Vagina (tissue), 2 donors: Measurements from ENCODE around the gene REN.

ENCODE experiments used
- CTCF ChIP-seq, 3 experiments: fragments of 450-650 bp in 2 of 3; fragments of 200-600 bp in 1 of 3; sonication (generic) in 1 of 3; IDR thresholded peaks; one replicate each; pipeline ENCODE4 v1.5.1; 2017 to 2019; ENCODE audit warnings: antibody characterized with exemption in 3 of 3, mild to moderate bottlenecking in 2 of 3, moderate library complexity in 2 of 3
- POLR2AphosphoS5 ChIP-seq, 2 donors: sonication (generic); formaldehyde crosslinking; IDR thresholded peaks; one replicate each; pipeline ENCODE4 v1.9.0; 2017; ENCODE audit warnings: antibody characterized with exemption in 2 of 2, mild to moderate bottlenecking in 2 of 2, low read depth in 1 of 2; ENCODE audit not compliant: insufficient read depth in 1 of 2

- TF ChIP-seq CTCF (IDR thresholded peaks at IDR 0.05) (no peak), POLR2AphosphoS5 (IDR thresholded peaks at IDR 0.05; ENCODE audit: insufficient read depth in 1 of 2, low read depth in 1 of 2) (no peak)
Measured at GRCh38 chr1:204143276-204144041, 22.7 kb downstream of the REN start.
